HG03439 (cell line): Measurements from ENCODE around the gene GET3.
"Not testable (repeated sequence)": the region's sequence is repeated elsewhere in the genome, so short reads cannot be mapped to it uniquely, and the experiment has no call there.

Source experiments
- ATAC-seq: cut with Tn5 transposase; IDR thresholded peaks from one replicate; pipeline ENCODE4 v1.9.1; 2021; ENCODE audit warnings: mild to moderate bottlenecking, moderate library complexity; ENCODE audit not compliant: unreplicated experiment

The GET3 gene

DNA sequence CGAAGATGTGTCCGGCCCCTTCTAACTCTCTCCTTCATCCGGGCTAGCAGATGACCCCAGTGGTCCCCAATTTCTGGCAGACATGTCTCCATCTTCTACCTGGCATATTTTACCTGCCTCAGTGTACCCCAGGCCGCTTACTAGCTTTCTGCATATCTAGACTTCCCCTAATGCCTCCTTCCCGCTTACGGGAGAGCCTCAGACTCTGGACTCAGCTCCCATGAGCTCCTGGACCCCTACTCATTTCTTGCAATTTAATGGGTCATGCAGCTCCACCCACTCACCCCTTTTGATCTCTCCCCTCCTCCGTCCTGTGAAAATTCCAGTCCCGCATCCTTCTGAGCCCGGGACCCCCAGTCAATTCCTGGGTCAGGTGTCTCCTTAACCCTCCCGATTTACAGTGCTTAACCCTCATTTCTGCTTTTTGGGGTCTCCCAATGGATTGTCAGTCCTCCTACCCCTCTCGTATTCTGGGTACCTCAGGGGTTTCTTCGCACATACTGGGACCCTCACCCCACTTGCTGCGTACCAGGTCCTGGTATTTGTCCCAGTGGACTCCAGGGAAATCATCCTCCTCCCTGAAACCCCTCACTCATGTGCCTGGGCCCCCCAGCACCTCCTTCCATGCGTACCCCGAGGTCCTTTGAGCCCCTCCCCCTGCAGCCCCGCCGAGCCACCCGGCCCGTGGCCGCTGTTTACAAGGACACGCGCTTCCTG, 53.5 kb downstream of the GET3 start:
- no peak for ATAC-seq

DNA sequence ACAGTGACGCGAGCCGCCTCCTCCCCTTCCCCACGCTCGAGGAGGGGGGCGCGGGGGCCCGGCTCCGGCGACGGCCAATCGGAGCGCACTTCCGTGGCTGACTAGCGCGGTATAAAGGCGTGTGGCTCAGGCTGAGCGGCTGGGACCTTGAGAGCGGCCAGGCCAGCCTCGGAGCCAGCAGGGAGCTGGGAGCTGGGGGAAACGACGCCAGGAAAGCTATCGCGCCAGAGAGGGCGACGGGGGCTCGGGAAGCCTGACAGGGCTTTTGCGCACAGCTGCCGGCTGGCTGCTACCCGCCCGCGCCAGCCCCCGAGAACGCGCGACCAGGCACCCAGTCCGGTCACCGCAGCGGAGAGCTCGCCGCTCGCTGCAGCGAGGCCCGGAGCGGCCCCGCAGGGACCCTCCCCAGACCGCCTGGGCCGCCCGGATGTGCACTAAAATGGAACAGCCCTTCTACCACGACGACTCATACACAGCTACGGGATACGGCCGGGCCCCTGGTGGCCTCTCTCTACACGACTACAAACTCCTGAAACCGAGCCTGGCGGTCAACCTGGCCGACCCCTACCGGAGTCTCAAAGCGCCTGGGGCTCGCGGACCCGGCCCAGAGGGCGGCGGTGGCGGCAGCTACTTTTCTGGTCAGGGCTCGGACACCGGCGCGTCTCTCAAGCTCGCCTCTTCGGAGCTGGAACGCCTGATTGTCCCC, 54.2 kb downstream of the GET3 start, which contains the start of gene JUNB:
Gene JUNB (plus strand): TSS at position 142 of the 706 bp plus-strand sequence. CDS start 286 bp downstream, at position 428.
- ATAC-seq = peak; percentile 32

DNA sequence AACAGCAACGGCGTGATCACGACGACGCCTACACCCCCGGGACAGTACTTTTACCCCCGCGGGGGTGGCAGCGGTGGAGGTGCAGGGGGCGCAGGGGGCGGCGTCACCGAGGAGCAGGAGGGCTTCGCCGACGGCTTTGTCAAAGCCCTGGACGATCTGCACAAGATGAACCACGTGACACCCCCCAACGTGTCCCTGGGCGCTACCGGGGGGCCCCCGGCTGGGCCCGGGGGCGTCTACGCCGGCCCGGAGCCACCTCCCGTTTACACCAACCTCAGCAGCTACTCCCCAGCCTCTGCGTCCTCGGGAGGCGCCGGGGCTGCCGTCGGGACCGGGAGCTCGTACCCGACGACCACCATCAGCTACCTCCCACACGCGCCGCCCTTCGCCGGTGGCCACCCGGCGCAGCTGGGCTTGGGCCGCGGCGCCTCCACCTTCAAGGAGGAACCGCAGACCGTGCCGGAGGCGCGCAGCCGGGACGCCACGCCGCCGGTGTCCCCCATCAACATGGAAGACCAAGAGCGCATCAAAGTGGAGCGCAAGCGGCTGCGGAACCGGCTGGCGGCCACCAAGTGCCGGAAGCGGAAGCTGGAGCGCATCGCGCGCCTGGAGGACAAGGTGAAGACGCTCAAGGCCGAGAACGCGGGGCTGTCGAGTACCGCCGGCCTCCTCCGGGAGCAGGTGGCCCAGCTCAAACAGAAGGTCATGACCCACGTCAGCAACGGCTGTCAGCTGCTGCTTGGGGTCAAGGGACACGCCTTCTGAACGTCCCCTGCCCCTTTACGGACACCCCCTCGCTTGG, 55.0 kb downstream of the GET3 start:
- no peak for ATAC-seq

DNA sequence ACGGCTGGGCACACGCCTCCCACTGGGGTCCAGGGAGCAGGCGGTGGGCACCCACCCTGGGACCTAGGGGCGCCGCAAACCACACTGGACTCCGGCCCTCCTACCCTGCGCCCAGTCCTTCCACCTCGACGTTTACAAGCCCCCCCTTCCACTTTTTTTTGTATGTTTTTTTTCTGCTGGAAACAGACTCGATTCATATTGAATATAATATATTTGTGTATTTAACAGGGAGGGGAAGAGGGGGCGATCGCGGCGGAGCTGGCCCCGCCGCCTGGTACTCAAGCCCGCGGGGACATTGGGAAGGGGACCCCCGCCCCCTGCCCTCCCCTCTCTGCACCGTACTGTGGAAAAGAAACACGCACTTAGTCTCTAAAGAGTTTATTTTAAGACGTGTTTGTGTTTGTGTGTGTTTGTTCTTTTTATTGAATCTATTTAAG, 55.6 kb downstream of the GET3 start:
- ATAC-seq = no peak

DNA sequence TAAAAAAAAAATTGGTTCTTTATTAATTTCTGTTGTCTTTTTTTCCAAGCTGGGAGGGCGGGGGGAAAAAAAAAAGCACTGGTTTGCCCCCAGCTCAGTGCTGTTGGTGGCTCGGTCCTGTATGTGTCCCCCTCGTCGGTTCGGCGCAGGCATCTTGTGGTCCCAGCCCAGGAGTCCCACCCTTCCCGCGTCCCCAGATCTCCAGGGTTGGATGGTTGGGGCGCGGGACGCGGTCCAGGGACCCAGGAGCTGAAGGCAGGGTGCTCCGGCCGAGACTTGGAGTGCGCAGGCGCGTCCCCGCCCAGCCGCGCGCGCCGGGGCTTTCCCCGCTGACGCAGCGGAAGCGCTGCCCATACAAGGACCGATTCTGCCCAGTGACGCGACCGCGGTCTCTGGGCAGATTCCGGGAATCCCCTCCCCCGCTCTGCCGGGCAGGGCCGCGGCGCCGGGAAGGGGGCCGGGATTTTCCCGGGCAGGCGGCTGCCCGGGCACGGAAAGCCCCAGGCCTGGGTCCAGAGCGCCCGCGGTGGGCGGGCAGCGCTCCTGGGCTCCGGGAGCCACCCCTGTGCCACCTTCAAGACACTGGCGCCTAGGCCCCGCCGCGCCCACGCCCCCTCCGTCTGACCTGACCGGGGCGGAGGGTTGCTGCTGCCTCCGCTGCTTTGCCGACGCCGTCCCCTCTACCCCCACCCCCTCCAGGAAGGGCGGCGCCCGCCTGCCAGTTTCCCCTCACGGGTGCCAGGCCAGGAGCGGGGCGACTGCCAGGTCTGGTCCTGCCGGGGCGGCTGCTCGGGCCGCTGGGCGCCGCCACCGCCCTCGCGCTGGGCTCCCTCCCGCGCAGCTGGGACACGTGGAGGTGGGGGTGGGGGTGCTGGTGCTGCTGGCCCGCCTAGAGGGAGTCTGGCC, 56.2 kb downstream of the GET3 start:
- ATAC-seq = peak; percentile 25

DNA sequence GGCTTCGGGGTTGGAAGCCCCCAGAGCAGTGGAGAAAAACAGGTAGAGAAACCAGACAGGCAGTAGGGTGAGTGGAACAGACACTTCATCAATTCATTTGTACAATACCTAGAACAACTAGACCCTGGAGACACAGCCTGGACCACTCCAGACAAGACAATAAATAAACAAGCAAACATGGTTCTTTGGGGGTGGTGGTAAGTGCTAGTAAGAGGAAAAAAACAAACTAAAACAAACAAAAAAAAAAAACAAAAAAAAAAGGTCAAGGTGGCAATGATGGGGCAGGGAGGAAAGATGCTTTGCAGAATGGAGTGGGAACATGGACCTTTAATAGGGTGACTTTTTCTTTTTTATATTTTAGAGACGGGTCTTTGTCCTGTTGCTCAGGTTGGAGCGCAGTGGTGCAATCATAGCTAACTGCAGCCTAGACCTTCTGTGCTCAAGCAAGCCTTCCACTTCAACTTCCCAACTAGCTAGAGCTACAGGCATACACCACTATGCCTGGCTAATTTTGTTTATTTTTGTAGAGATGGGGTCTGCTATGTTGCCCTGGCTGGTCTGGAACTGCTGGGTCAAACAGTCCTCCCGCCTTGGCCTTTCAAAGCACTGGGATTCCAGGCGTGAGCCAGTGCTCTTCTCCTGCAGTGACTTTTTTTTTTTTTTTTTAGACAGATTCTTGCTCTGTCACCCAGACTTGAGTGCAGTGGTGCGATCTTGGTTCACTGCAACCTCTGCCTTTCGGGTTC, 57.1 kb downstream of the GET3 start:
- no peak for ATAC-seq

DNA sequence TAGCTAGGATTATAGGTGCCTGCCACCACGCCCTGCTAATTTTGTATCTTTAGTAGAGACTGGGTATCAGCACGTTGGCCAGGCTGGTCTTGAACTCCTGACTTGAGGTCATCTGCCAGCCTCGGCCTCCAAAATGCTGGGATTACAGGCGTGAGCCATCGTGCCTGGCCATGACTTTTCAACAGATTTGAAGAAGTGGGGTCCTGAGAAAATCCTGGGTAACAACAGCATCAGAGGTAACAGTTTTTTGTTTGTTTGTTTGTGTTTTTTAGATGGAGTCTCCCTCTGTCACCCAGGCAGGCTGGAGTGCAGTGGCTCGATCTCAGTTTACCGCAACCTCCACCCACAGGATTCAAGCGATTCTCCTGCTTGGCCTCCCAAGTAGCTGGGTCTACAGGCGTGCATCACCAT, 57.7 kb downstream of the GET3 start:
- no peak for ATAC-seq

DNA sequence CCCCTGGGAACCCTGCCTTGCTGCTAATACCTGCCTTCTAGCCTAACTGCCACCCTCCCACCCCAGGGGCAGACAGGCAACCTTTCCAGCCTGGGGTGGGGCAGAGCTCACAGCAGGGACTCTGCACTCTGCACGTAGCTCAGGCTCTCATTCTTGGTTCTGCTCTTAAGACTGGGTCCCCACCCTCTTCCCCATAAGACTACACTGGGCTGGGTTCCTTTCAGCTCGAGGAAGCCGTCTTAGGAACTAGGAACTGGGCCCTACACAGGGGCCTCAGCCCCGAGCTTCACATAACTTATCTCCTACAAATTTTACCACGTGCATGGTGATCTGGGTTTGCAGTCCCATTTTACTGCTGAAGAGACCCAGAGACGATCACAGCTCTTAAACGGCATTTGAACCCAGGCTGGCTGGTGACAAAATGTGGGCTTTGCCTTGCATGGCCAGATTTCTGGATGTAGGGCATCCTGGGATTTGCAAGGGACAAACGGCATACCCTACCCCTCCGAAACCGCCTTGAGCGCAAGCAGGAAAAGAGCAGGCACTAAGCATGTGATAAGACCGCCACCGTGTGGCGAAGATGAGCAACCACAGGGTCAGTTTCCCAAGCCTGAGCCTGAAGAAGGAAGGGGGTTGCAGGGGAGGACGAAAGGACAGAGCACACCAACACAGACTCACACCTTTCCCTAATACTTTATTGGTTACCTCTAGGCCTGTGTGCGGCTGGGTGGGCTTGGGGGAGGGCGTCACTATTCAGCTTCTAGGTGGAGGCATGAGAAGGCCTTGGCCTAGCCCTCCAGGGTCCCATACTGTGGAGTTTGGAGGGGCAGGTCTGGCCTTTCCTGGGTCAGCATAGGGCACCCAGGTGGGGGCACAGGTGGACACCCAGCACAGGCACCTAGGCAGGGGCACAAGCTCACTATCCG, 59.1 kb downstream of the GET3 start:
- ATAC-seq = no peak

DNA sequence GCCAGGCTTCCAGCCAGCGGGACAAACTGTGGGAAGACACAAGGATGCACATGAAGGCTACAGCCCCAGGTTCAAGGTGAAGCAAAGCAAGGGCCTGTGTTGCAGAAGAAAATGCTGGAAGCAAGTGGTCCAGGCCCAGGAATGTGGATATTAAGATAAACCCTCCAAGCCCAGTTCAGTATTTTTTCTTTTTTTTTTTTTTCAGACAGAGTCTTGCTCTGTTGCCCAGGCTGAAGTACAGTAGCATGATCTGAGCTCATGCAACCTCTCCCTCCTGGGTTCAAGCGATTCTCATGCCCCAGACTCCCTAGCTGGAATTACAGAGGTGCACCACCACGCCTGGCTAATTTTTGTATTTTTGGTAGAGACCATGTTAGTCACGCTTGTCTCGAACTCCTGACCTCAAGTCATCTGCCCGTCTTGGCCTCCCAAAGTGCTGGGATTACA, 59.9 kb downstream of the GET3 start:
- no peak for ATAC-seq

DNA sequence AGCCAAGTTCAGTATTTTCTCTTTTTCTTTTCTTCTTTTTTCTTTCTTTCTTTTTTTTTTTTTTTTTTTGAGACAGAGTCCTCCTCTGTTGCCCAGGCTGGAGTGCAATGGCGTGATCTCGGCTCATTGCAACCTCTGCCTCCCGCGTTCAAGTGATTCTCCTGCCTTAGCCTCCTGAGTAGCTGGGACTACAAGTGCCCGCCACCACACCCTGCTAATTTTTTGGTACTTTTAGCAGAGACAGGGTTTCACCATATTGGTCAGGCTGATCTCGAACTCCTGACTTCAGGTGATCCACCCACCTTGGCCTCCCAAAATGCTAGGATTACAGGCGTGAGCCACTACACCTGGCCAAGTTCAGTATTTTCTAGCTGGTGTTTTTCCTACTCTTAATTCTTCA, 60.3 kb downstream of the GET3 start:
- not testable (repeated sequence) for ATAC-seq
